Measurements from ENCODE around the gene IMMP2L. TPM values are rescaled to one million over a fixed set of nuclear protein-coding genes. Genes with fewer than 3 reads are reported as not detected.

IMMP2L gene
- total RNA-seq, 2 donors from 2014 or later: 21.7 to 27.5 TPM

GRCh38 chr7:111235709-111236108 lies 326.6 kb downstream of the IMMP2L start:
- Mint-ChIP-seq H3K27ac (peak overlapping the region; percentile 22), H3K4me1 (ENCODE audit: low read depth) (peaks cover 21% of the 10 kb centered on the region)
- no peak for ATAC-seq (replicated peaks in 1 of 2)

GRCh38 chr7:111232249-111233084 lies 329.8 kb downstream of the IMMP2L start:
- ATAC-seq (replicated peaks in 1 of 2) (peak; percentile 64 to 74), DNase-seq (no peak)
- H3K9me3 Mint-ChIP-seq: peaks cover 0 to 2% of the 10 kb centered on the region in 2 donors
- H3K36me3 Mint-ChIP-seq (ENCODE audit: insufficient read depth in 2 of 2): peaks cover 3 to 5% of the 10 kb centered on the region in 2 donors
- H3K4me3 Mint-ChIP-seq: peak overlapping the region in 1 of 2 donors; percentile 14
- no peaks in the 10 kb centered on the region for H3K27me3 Mint-ChIP-seq (ENCODE audit: low read depth)
- H3K27ac Mint-ChIP-seq: peak overlapping the region; percentile 43
- peaks cover 14% of the 10 kb centered on the region for H3K4me1 Mint-ChIP-seq (ENCODE audit: low read depth)

More at GRCh38 chr7:111235709-111236108, 326.6 kb downstream of the IMMP2L start:
- no peak for DNase-seq
- no peak overlapping the region for H3K4me3 Mint-ChIP-seq
- peaks cover 0 to 2% of the 10 kb centered on the region in 2 donors for H3K9me3 Mint-ChIP-seq
- H3K27me3 Mint-ChIP-seq (ENCODE audit: low read depth): no peaks in the 10 kb centered on the region
- peaks cover 3 to 5% of the 10 kb centered on the region in 2 donors for H3K36me3 Mint-ChIP-seq (ENCODE audit: insufficient read depth in 2 of 2)

- ATAC-seq (replicated peaks in 1 of 2) (no peak), DNase-seq (no peak)
- Mint-ChIP-seq H3K4me3 (no peak overlapping the region), H3K27ac (no peak overlapping the region), H3K27me3 (ENCODE audit: low read depth) (no peaks in the 10 kb centered on the region), H3K9me3 (no peaks in the 10 kb centered on the region), H3K4me1 (ENCODE audit: low read depth) (peaks cover 8% of the 10 kb centered on the region), H3K36me3 (ENCODE audit: insufficient read depth in 2 of 2) (no peaks in the 10 kb centered on the region)
Measured at GRCh38 chr7:111229916-111230315, 332.4 kb downstream of the IMMP2L start.

- H3K4me3 Mint-ChIP-seq: no peak overlapping the region
- no peaks in the 10 kb centered on the region for H3K36me3 Mint-ChIP-seq (ENCODE audit: insufficient read depth in 2 of 2)
- no peak for ATAC-seq (replicated peaks in 1 of 2)
- no peaks in the 10 kb centered on the region for H3K9me3 Mint-ChIP-seq
- peaks cover 8% of the 10 kb centered on the region for H3K4me1 Mint-ChIP-seq (ENCODE audit: low read depth)
- no peak for DNase-seq
- no peaks in the 10 kb centered on the region for H3K27me3 Mint-ChIP-seq (ENCODE audit: low read depth)
- H3K27ac Mint-ChIP-seq: no peak overlapping the region
Measured at GRCh38 chr7:111229181-111229740, 333.0 kb downstream of the IMMP2L start.

GRCh38 chr7:111228437-111228836 lies 333.9 kb downstream of the IMMP2L start:
- no peak overlapping the region for H3K4me3 Mint-ChIP-seq
- H3K4me1 Mint-ChIP-seq (ENCODE audit: low read depth): peaks cover 8% of the 10 kb centered on the region
- no peaks in the 10 kb centered on the region for H3K9me3 Mint-ChIP-seq
- DNase-seq (no peak), ATAC-seq (replicated peaks in 1 of 2) (no peak)
- no peaks in the 10 kb centered on the region for H3K36me3 Mint-ChIP-seq (ENCODE audit: insufficient read depth in 2 of 2)
- no peaks in the 10 kb centered on the region for H3K27me3 Mint-ChIP-seq (ENCODE audit: low read depth)
- H3K27ac Mint-ChIP-seq: no peak overlapping the region

GRCh38 chr7:111226800-111227199 lies 335.5 kb downstream of the IMMP2L start:
- no peaks in the 10 kb centered on the region for H3K9me3 Mint-ChIP-seq
- H3K4me1 Mint-ChIP-seq (ENCODE audit: low read depth): no peaks in the 10 kb centered on the region
- H3K27me3 Mint-ChIP-seq (ENCODE audit: low read depth): no peaks in the 10 kb centered on the region
- no peak for ATAC-seq (replicated peaks in 1 of 2)
- no peaks in the 10 kb centered on the region for H3K36me3 Mint-ChIP-seq (ENCODE audit: insufficient read depth in 2 of 2)
- H3K27ac Mint-ChIP-seq: no peak overlapping the region
- DNase-seq: no peak
- H3K4me3 Mint-ChIP-seq: no peak overlapping the region

GRCh38 chr7:111224354-111225231 lies 337.7 kb downstream of the IMMP2L start:
- H3K4me3 Mint-ChIP-seq: no peak overlapping the region
- DNase-seq (no peak), ATAC-seq (replicated peaks in 1 of 2) (no peak)
- no peaks in the 10 kb centered on the region for H3K4me1 Mint-ChIP-seq (ENCODE audit: low read depth)
- H3K36me3 Mint-ChIP-seq (ENCODE audit: insufficient read depth in 2 of 2): no peaks in the 10 kb centered on the region
- no peak overlapping the region for H3K27ac Mint-ChIP-seq
- no peaks in the 10 kb centered on the region for H3K9me3 Mint-ChIP-seq
- H3K27me3 Mint-ChIP-seq (ENCODE audit: low read depth): no peaks in the 10 kb centered on the region

- H3K36me3 Mint-ChIP-seq (ENCODE audit: insufficient read depth in 2 of 2): no peaks in the 10 kb centered on the region
Measured at GRCh38 chr7:111223802-111224253, 338.5 kb downstream of the IMMP2L start.

GRCh38 chr7:111215550-111215949 lies 346.7 kb downstream of the IMMP2L start:
- Mint-ChIP-seq H3K36me3 (ENCODE audit: insufficient read depth in 2 of 2) (peaks cover 0 to 2% of the 10 kb centered on the region in 2 donors), H3K4me1 (ENCODE audit: low read depth) (peaks cover 14% of the 10 kb centered on the region), H3K4me3 (peak overlapping the region in 1 of 2 donors; percentile 33), H3K27me3 (ENCODE audit: low read depth) (no peaks in the 10 kb centered on the region), H3K27ac (peak overlapping the region; percentile 4), H3K9me3 (no peaks in the 10 kb centered on the region)
- ATAC-seq (replicated peaks in 1 of 2) (peak in 1 of 2 donors; percentile 36), DNase-seq (no peak)

More at GRCh38 chr7:111223802-111224253, 338.5 kb downstream of the IMMP2L start:
- H3K4me1 Mint-ChIP-seq (ENCODE audit: low read depth): no peaks in the 10 kb centered on the region
- no peak overlapping the region for H3K4me3 Mint-ChIP-seq
- DNase-seq (no peak), ATAC-seq (replicated peaks in 1 of 2) (no peak)
- no peak overlapping the region for H3K27ac Mint-ChIP-seq
- H3K9me3 Mint-ChIP-seq: no peaks in the 10 kb centered on the region
- no peaks in the 10 kb centered on the region for H3K27me3 Mint-ChIP-seq (ENCODE audit: low read depth)

- Mint-ChIP-seq H3K4me3 (no peak overlapping the region), H3K27me3 (ENCODE audit: low read depth) (no peaks in the 10 kb centered on the region), H3K27ac (no peak overlapping the region), H3K9me3 (no peaks in the 10 kb centered on the region), H3K4me1 (ENCODE audit: low read depth) (peaks cover 14% of the 10 kb centered on the region), H3K36me3 (ENCODE audit: insufficient read depth in 2 of 2) (peaks cover 0 to 2% of the 10 kb centered on the region in 2 donors)
- no peak for DNase-seq
- ATAC-seq (replicated peaks in 1 of 2): no peak
Measured at GRCh38 chr7:111212857-111213523, 349.3 kb downstream of the IMMP2L start.

GRCh38 chr7:111210996-111211395 lies 351.3 kb downstream of the IMMP2L start:
- H3K4me1 Mint-ChIP-seq (ENCODE audit: low read depth): peaks cover 12% of the 10 kb centered on the region
- H3K27ac Mint-ChIP-seq: no peak overlapping the region
- H3K9me3 Mint-ChIP-seq: no peaks in the 10 kb centered on the region
- H3K4me3 Mint-ChIP-seq: no peak overlapping the region
- ATAC-seq (replicated peaks in 1 of 2) (no peak), DNase-seq (no peak)
- peaks cover 0 to 2% of the 10 kb centered on the region in 2 donors for H3K36me3 Mint-ChIP-seq (ENCODE audit: insufficient read depth in 2 of 2)
- no peaks in the 10 kb centered on the region for H3K27me3 Mint-ChIP-seq (ENCODE audit: low read depth)

GRCh38 chr7:111210043-111210442 lies 352.2 kb downstream of the IMMP2L start:
- no peak overlapping the region for H3K27ac Mint-ChIP-seq
- DNase-seq (no peak), ATAC-seq (replicated peaks in 1 of 2) (no peak)
- no peaks in the 10 kb centered on the region for H3K9me3 Mint-ChIP-seq
- H3K4me1 Mint-ChIP-seq (ENCODE audit: low read depth): peaks cover 3% of the 10 kb centered on the region
- H3K4me3 Mint-ChIP-seq: no peak overlapping the region
- no peaks in the 10 kb centered on the region for H3K27me3 Mint-ChIP-seq (ENCODE audit: low read depth)
- H3K36me3 Mint-ChIP-seq (ENCODE audit: insufficient read depth in 2 of 2): peaks cover 0 to 2% of the 10 kb centered on the region in 2 donors

All from activated T-cell treated with anti-CD3 and anti-CD28 coated beads, Interleukin-2, amount 50 U/mL, for 72 hours (primary cell).